Activated CD8-positive, alpha-beta memory T cell treated with anti-CD3 and anti-CD28 coated beads, Interleukin-2, amount 50 U/mL, for 24 hours (primary cell): ENCODE data around the gene C4orf50.

Source experiments
- DNase-seq: peaks from one replicate; pipeline ENCODE4 v3.0.0-alpha.2; 2020; ENCODE audit errors: extremely low read depth

The C4orf50 gene

GRCh38 chr4:5921101-5921980 lies 96.9 kb downstream of the C4orf50 start:
- DNase-seq: no peak

DNA sequence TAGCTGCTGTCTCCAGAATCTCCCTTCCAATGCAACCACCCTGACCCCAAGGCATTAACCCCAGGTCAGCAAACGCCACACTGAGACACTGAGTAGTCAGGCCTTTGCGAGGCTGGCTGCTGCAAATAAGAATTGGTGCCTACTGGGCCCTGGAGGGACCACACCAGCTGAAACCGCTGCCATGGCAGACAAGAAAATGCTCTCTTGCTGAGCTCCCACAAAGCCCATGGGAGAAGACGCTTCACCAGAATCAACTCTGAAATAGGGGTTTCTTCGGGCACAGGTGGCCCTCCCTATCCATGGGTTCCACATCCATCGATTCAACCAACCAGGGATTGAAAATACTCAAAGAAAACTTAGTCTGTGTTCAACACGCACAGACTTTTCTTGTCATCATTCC lies 98.7 kb downstream of the C4orf50 start:
- no peak for DNase-seq

- no peak for DNase-seq
Measured at GRCh38 chr4:5919044-5919443, 99.2 kb downstream of the C4orf50 start.

GRCh38 chr4:5918331-5918985 lies 99.8 kb downstream of the C4orf50 start:
- no peak for DNase-seq

- no peak for DNase-seq
Measured at GRCh38 chr4:5917672-5918071, 100.6 kb downstream of the C4orf50 start.

- no peak for DNase-seq
Measured at GRCh38 chr4:5916229-5916628, 102.0 kb downstream of the C4orf50 start.

DNA sequence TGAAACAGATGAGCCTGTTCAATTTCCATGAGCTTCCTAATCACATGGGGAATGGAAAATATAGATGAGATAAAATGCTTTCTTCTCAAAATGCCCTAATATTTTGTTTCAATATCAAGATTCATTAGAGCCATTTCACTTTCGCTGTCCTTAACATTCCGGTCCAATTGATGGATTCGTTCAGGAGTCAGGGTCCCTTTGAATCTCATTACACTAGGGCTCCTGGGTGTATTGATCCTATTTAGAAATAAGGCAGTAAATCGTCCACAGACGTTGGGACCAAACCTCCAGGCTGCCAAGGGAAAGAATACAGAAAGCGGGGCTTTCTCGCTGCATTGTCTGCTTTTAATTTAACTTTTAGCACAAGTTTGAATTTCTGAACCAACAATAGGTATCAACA lies 104.8 kb downstream of the C4orf50 start:
- DNase-seq: no peak

DNA sequence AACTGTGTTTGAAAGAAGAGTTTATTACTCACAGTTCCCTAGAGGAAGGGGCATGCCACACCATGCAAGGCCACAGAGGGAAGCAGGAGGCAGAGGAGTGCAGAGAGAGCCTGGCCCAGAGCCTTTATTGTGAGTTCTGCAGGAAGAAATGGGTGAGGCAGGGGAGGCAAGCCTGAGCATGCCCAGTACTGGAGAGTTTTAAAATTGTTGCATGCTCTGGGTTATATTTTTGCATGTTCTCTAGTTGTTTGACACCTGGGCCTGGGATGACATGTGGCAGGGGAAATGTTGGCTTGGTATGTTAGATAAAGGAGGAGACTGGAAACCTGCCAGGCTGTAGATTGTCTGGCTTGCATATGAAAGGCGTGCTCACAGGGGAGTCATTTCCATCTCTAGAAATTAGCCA lies 105.6 kb downstream of the C4orf50 start:
- DNase-seq: no peak

- DNase-seq: no peak
Measured at GRCh38 chr4:5908876-5909427, 109.3 kb downstream of the C4orf50 start.

DNA sequence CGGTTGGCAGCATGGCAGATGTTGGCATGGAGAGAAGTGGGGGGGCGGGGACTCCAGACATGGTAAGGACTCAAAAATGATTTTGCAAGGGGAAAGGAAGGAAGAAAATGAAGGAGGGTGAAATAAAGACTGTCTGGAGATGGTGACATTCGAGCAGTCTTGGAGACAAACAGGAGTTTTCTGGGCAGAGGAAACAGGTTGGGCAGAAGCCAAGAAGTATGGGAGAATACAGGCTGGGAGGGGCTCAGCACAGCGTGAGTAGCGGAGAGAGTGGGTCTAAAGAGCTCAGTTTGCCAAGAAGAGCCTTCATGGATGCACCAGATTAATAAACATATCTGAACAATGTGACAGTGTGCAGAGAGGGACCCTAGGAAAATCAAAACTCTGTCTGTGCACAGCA lies 112.0 kb downstream of the C4orf50 start:
- no peak for DNase-seq

DNA sequence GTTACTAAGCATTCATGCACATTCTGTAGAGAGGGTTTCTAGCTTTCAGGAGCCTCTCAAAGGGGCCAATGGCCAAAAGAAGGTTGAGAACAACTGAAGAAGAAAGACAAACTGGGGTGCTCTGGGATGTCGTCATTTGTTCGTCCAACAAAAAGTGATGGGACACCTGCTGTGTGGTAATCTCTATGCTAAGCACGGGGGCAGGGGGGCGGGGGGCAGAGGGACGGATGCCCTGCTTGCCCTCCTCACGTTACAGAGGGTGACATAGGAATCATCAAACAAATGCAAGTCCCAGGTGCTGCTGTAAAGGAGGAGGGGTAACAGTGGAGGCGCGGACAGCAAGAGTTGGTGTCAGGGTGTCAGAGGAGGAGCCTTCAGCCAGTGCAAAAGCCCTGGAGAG lies 112.5 kb downstream of the C4orf50 start:
- no peak for DNase-seq

- DNase-seq: no peak
Measured at GRCh38 chr4:5900844-5901243, 117.4 kb downstream of the C4orf50 start.

DNA sequence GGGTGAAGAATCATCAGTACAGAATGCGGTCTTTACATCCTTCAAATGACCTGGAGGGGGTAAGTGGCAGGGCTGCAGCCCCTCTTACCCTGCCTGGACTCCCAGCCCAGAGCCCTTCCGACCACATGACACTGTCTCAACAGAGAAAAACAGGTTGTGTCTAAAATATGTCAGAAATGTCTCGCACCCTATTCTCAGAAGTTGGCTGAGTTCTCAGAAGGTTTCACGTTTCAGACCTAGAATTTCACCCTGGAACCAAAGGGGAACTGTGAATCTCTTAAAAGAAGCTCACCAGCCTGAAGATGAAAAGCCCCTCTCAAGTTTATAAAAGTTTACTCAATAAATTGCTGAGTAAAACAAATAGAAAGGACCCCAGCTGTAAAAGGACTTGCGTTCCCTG lies 118.3 kb downstream of the C4orf50 start:
- DNase-seq: no peak

- no peak for DNase-seq
Measured at GRCh38 chr4:5899396-5899795, 118.8 kb downstream of the C4orf50 start.

DNA sequence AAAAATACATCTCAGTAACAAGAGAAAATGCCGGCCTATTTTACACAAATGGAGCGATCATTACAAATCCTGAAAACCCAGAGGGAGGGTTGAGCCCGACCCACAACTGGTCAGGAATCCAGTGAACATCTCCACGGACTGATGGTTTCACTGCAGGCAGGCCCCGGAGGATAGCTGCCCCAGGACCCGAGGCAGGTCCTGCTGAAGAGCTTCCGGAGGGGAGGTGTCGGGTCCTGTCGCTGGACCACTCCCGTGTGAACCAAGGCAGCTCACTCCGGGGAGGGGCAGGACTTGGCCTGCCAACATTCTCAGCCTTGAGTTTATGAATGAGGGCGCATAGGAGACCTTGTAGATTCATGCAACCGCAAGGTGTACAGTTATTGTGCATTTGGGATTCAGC lies 120.6 kb downstream of the C4orf50 start:
- DNase-seq: no peak

- DNase-seq: no peak
Measured at GRCh38 chr4:5895287-5895686, 122.9 kb downstream of the C4orf50 start.

- DNase-seq: no peak
Measured at GRCh38 chr4:5894266-5894665, 124.0 kb downstream of the C4orf50 start.

DNA sequence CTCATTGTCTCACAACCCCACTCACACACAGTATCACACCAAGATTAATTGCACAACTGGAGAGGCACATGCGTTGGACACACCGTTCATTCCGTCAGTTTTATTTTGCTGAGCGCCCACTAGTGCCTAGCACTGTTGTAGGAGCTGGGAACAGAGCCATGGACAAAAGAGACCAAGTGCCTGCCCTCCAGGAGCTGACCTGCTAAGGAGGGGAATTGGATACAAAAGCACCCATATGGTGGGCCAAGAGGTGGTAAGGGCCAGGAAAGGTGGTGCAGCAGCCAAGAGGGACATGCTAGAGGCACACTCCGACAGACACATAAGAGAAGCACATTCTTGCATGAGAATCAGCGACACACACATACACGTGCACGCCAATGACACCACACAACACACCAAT lies 124.6 kb downstream of the C4orf50 start:
- no peak for DNase-seq

DNA sequence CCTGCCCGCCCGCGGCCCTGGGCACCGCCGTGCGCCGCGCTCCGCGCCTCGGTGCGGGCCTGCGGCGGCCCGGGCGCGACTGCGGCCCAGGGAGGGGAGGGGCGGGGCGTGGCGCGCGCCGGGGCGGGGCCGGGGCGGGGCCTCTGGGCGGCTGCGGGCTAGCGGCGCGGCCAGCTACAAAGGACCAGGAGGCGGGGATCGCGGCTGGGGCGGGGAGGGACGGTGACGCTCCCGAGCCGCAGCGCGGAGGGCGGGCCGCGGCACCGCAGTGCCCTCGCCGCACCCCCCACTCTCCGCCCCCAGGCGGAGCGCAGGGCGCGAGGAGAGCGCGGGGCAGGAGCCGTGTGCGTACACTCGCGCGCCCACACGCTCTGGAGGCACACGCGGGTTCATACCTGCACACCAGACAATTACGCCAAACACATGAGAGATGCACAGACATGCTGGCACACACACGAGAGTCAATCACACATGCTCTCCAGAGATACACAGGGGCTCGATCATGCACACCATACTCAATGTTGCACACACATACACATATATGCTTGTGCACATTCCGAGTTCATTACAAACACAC lies 125.1 kb downstream of the C4orf50 start, which contains the start of gene CRMP1:
TSS of gene CRMP1 (minus strand) at position 83 of the 577 bp plus-strand sequence. CDS start 117 bp downstream, outside the sequence.
- no peak for DNase-seq

DNA sequence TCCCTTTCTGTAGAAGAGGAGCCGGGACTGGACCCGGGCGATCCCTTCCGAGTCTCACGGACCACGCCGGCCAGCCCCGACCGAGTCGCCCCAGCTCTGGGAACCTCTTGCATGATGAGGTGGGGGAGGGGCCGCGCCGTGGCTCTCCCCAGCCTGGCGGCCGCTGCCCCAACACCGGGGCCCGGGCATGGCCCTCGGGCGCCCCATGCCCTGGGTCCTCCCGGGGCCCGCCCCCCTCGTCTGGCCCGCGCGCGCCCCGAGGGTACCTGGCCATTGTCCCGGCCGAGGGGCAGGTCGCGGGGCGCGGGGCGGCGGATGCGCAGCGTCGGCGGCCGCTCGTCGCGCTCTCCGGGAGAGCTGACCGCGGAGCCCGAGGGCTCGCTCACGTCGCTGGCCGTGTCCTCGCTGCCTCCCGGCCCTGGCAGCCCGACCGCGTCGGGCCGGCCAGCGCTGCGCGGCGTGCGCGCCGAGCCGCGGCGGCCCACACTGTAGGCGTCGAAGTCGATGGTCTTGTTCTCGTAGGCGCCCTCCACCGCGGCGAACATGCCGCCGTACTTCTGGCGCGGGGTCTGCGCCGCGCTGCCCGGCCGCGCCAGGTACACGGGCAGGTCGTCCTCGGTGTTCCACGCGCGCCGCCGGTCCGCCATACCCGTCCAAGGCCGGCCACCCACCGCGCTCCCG lies 125.8 kb downstream of the C4orf50 start:
- DNase-seq: no peak

DNA sequence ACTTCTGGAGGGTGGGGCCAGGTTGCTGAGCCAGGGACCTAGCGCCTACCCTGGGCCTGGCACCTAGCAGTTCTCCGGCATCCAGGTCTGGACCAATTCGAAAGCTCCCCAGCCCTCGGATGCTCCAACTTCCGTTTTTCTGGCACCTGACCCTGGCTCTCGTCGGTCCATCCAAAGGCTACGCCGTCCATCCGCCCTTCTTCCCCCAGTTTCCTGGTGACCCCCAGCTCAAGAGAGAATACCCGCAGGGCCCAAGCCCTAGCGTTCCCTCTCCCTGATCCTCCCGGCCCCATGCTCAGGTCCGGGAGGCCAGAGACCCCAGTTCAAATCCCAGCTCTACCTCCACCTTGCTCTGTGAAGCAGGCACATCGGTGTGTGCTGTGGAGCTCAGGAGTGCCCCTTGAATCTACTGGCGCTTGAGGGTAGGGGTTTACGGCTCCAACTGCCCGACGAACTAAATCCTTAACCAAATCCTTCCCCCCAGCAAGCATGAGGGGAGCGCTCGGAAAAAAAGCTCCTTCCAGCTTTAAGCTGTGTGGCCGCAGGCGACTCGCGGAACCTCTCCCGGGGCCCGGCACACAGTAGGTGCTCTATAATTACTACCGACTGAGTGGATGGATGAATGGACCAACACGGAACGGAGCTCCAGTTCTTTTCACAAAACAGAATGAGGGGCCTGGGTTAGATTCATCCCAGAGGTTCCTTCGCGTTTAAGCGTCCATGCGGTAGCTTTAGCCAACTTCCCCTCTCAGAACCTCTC lies 126.5 kb downstream of the C4orf50 start:
- no peak for DNase-seq
